H1 (cell line): Measurements from ENCODE around the gene LRCH1. TPM values are rescaled to one million over a fixed set of nuclear protein-coding genes. Genes with fewer than 3 reads are reported as not detected.

ENCODE experiments used
- ASH2L ChIP-seq: fragments of 200-600, 300-600 bp; sonication (generic); IDR thresholded peaks from one replicate; pipeline ENCODE4 v1.7.1; 2017; ENCODE audit warnings: low read length
- BCL11A ChIP-seq, 2 experiments: IDR thresholded peaks; one replicate each; pipeline ENCODE4 v1.6.1; 2011; ENCODE audit warnings: low read depth in 2 of 2, low read length in 2 of 2, mild to moderate bottlenecking in 2 of 2
- CBX5 ChIP-seq: fragments of 300-800, 300-1000 bp; sonication (generic); IDR thresholded peaks from 2 replicates; pipeline ENCODE4 v1.7.1; 2016; ENCODE audit warnings: antibody characterized with exemption, low read length, low read depth
- CEBPB ChIP-seq: IDR thresholded peaks from 2 replicates; pipeline ENCODE4 v1.6.1; 2012; ENCODE audit warnings: low read depth, low read length
- EZH2 ChIP-seq: fragments of 200-600 bp; sonication (generic); IDR thresholded peaks from 2 replicates; pipeline ENCODE4 v1.7.1; 2012; ENCODE audit warnings: low read depth, mild to moderate bottlenecking, moderate library complexity, low read length, inconsistent platforms; ENCODE audit not compliant: severe bottlenecking
- TAF1 ChIP-seq: IDR thresholded peaks from 2 replicates; pipeline ENCODE4 v1.6.1; 2011; ENCODE audit warnings: mild to moderate bottlenecking, low read depth, low read length
- TBP ChIP-seq: IDR thresholded peaks from 2 replicates; pipeline ENCODE4 v1.6.1; 2011; ENCODE audit warnings: low read depth, low read length, improper control_type of control experiment
- ZNF274 ChIP-seq: IDR thresholded peaks from 2 replicates; pipeline ENCODE4 v1.7.0; 2012; ENCODE audit warnings: low read length, borderline replicate concordance; ENCODE audit errors: extremely low read depth
- polyA plus RNA-seq, 7 experiments: library from polyadenylated mRNA; depleted of rRNA in 3 of 7; stranded (reverse) in 5 of 7; unstranded in 2 of 7; fragments of >200 nt in 5 of 7; fragments of 200-250 nt in 2 of 7; gene quantifications; 1 replicate in 5 of 7; 2 replicates in 1 of 7; 4 replicates in 1 of 7; pipeline versions ENCODE4 v1.2.1 to v1.2.3, GENCODE V29; 2011 to 2013; ENCODE audit warnings: missing spikeins in 2 of 7, mixed read lengths in 2 of 7
- total RNA-seq: library from RNA; stranded (reverse); fragmentation: NEBNext Ultra II Directional; extraction: Animal tissue kit (Norgen Biotek cat#: 25700); gene quantifications from 2 replicates; pipeline ENCODE4 v1.2.1, GENCODE V29; 2021
- TF ChIP-seq, protein P1 (sequence below): fragments of 300-600 bp; sonication (generic); IDR thresholded peaks from 2 replicates; pipeline ENCODE4 v1.7.1; 2012; ENCODE audit warnings: low read length, moderate library complexity, mild to moderate bottlenecking, inconsistent platforms; ENCODE audit not compliant: insufficient replicate concordance
- TF ChIP-seq, protein P2 (sequence below), 3 experiments: IDR thresholded peaks; 1 replicate in 2 of 3; 2 replicates in 1 of 3; pipeline versions ENCODE4 v1.5.1 to v1.6.1; 2011; ENCODE audit warnings: low read length in 3 of 3, mild to moderate bottlenecking in 3 of 3, inconsistent platforms in 2 of 3, low read depth in 1 of 3, moderate library complexity in 1 of 3; ENCODE audit not compliant: insufficient read depth in 1 of 3; ENCODE audit errors: control extremely low read depth in 1 of 3

The LRCH1 gene
- total and polyA plus RNA-seq, 2 of the 8 experiments (the other 6 are each of a cell fraction or from before 2014, with no cell fraction given) = 3.0 to 10.1 TPM

DNA sequence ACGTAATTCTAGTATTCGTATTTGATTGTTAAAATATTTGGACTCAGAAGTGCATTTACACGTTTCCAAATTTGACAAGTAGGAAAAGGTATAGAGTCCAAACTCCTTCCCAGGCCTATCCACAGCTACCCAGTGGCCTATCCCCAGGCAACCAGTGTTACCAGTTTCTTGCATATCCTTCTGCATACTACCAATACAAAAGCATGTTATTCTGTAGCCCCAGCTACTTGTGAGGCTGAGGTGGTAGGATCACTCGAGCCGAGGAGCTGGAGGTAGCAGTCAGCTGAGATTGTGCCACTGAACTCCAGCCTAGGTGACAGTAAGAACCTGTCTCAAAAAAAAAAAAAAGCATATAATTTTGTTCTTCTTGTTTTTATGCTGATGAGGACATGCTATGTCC, 67.1 kb downstream of the LRCH1 start (continued):
- TF ChIP-seq, protein P1, sequence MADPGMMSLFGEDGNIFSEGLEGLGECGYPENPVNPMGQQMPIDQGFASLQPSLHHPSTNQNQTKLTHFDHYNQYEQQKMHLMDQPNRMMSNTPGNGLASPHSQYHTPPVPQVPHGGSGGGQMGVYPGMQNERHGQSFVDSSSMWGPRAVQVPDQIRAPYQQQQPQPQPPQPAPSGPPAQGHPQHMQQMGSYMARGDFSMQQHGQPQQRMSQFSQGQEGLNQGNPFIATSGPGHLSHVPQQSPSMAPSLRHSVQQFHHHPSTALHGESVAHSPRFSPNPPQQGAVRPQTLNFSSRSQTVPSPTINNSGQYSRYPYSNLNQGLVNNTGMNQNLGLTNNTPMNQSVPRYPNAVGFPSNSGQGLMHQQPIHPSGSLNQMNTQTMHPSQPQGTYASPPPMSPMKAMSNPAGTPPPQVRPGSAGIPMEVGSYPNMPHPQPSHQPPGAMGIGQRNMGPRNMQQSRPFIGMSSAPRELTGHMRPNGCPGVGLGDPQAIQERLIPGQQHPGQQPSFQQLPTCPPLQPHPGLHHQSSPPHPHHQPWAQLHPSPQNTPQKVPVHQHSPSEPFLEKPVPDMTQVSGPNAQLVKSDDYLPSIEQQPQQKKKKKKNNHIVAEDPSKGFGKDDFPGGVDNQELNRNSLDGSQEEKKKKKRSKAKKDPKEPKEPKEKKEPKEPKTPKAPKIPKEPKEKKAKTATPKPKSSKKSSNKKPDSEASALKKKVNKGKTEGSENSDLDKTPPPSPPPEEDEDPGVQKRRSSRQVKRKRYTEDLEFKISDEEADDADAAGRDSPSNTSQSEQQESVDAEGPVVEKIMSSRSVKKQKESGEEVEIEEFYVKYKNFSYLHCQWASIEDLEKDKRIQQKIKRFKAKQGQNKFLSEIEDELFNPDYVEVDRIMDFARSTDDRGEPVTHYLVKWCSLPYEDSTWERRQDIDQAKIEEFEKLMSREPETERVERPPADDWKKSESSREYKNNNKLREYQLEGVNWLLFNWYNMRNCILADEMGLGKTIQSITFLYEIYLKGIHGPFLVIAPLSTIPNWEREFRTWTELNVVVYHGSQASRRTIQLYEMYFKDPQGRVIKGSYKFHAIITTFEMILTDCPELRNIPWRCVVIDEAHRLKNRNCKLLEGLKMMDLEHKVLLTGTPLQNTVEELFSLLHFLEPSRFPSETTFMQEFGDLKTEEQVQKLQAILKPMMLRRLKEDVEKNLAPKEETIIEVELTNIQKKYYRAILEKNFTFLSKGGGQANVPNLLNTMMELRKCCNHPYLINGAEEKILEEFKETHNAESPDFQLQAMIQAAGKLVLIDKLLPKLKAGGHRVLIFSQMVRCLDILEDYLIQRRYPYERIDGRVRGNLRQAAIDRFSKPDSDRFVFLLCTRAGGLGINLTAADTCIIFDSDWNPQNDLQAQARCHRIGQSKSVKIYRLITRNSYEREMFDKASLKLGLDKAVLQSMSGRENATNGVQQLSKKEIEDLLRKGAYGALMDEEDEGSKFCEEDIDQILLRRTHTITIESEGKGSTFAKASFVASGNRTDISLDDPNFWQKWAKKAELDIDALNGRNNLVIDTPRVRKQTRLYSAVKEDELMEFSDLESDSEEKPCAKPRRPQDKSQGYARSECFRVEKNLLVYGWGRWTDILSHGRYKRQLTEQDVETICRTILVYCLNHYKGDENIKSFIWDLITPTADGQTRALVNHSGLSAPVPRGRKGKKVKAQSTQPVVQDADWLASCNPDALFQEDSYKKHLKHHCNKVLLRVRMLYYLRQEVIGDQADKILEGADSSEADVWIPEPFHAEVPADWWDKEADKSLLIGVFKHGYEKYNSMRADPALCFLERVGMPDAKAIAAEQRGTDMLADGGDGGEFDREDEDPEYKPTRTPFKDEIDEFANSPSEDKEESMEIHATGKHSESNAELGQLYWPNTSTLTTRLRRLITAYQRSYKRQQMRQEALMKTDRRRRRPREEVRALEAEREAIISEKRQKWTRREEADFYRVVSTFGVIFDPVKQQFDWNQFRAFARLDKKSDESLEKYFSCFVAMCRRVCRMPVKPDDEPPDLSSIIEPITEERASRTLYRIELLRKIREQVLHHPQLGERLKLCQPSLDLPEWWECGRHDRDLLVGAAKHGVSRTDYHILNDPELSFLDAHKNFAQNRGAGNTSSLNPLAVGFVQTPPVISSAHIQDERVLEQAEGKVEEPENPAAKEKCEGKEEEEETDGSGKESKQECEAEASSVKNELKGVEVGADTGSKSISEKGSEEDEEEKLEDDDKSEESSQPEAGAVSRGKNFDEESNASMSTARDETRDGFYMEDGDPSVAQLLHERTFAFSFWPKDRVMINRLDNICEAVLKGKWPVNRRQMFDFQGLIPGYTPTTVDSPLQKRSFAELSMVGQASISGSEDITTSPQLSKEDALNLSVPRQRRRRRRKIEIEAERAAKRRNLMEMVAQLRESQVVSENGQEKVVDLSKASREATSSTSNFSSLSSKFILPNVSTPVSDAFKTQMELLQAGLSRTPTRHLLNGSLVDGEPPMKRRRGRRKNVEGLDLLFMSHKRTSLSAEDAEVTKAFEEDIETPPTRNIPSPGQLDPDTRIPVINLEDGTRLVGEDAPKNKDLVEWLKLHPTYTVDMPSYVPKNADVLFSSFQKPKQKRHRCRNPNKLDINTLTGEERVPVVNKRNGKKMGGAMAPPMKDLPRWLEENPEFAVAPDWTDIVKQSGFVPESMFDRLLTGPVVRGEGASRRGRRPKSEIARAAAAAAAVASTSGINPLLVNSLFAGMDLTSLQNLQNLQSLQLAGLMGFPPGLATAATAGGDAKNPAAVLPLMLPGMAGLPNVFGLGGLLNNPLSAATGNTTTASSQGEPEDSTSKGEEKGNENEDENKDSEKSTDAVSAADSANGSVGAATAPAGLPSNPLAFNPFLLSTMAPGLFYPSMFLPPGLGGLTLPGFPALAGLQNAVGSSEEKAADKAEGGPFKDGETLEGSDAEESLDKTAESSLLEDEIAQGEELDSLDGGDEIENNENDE = no peak
- TF ChIP-seq, protein P2, sequence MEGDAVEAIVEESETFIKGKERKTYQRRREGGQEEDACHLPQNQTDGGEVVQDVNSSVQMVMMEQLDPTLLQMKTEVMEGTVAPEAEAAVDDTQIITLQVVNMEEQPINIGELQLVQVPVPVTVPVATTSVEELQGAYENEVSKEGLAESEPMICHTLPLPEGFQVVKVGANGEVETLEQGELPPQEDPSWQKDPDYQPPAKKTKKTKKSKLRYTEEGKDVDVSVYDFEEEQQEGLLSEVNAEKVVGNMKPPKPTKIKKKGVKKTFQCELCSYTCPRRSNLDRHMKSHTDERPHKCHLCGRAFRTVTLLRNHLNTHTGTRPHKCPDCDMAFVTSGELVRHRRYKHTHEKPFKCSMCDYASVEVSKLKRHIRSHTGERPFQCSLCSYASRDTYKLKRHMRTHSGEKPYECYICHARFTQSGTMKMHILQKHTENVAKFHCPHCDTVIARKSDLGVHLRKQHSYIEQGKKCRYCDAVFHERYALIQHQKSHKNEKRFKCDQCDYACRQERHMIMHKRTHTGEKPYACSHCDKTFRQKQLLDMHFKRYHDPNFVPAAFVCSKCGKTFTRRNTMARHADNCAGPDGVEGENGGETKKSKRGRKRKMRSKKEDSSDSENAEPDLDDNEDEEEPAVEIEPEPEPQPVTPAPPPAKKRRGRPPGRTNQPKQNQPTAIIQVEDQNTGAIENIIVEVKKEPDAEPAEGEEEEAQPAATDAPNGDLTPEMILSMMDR (IDR thresholded peaks at IDR 0.05; ENCODE audit: control extremely low read depth in 1 of 3, insufficient read depth in 1 of 3, low read depth in 1 of 3, low read length in 3 of 3) = no peak
- TF ChIP-seq EZH2 = no peak
- TF ChIP-seq ASH2L = no peak
- no peak for TF ChIP-seq TAF1
- TF ChIP-seq CBX5 = no peak
- TF ChIP-seq TBP = no peak
- TF ChIP-seq ZNF274 = no peak
- TF ChIP-seq CEBPB = no peak
- TF ChIP-seq BCL11A (IDR thresholded peaks at IDR 0.05; ENCODE audit: low read depth in 2 of 2, low read length in 2 of 2) = no peak
